Neuron (in vitro differentiated cells): ENCODE data around the gene LMAN1L.

Experiments used
- H2AFZ ChIP-seq: one replicate; pipeline ENCODE4 v1.6.1; 2013; ENCODE audit warnings: low read depth, mild to moderate bottlenecking, inconsistent platforms, low read length, moderate library complexity
- H3K27me3 ChIP-seq: one replicate; pipeline ENCODE4 v1.6.1; 2013; ENCODE audit warnings: low read length; ENCODE audit not compliant: insufficient read depth
- H3K36me3 ChIP-seq: one replicate; pipeline ENCODE4 v1.6.1; 2013; ENCODE audit warnings: low read length; ENCODE audit not compliant: insufficient read depth
- H3K4me1 ChIP-seq: one replicate; pipeline ENCODE4 v1.6.1; 2013; ENCODE audit warnings: low read length; ENCODE audit not compliant: insufficient read depth
- H3K4me3 ChIP-seq: 2 replicates; pipeline ENCODE4 v1.5.1; 2013; ENCODE audit warnings: mild to moderate bottlenecking, low read length, moderate library complexity
- H3K9me3 ChIP-seq: one replicate; pipeline ENCODE4 v1.6.1; 2013; ENCODE audit warnings: low read length

LMAN1L gene

GRCh38 chr15:74842581-74843444 lies 30.2 kb downstream of the LMAN1L start, which contains the start of gene ULK3:
Gene ULK3 (minus strand): TSS chr15:74843156. CDS start chr15:74843105, 51 bp downstream.
- Histone ChIP-seq H3K36me3 (peaks cover 18% of the 10 kb centered on the region), H3K4me1 (peaks cover 15% of the 10 kb centered on the region), H3K9me3 (no peaks in the 10 kb centered on the region), H3K27me3 (no peaks in the 10 kb centered on the region), H3K4me3 (peak within 1 kb of the TSS; percentile 67), H2AFZ (peak within 1 kb of the TSS; percentile 95)

- H3K36me3 ChIP-seq, result peaks cover 23% of the 10 kb centered on the region
- no peaks in the 10 kb centered on the region for H3K9me3 ChIP-seq
- H3K27me3 ChIP-seq, result no peaks in the 10 kb centered on the region
- H2AFZ ChIP-seq, result peak overlapping the region; percentile 95
- peak overlapping the region; percentile 67 for H3K4me3 ChIP-seq
- H3K4me1 ChIP-seq, result peaks cover 15% of the 10 kb centered on the region
Measured at GRCh38 chr15:74843445-74843828, 30.8 kb downstream of the LMAN1L start.

- Histone ChIP-seq H3K4me3 (peak overlapping the region; percentile 67), H3K36me3 (peaks cover 28% of the 10 kb centered on the region), H3K9me3 (no peaks in the 10 kb centered on the region), H2AFZ (peak overlapping the region; percentile 95), H3K4me1 (peaks cover 15% of the 10 kb centered on the region), H3K27me3 (no peaks in the 10 kb centered on the region)
Measured at GRCh38 chr15:74843891-74844299, 31.3 kb downstream of the LMAN1L start.

GRCh38 chr15:74844319-74845207 lies 31.9 kb downstream of the LMAN1L start:
- H3K36me3 ChIP-seq, result peaks cover 28% of the 10 kb centered on the region
- peaks cover 15% of the 10 kb centered on the region for H3K4me1 ChIP-seq
- H3K27me3 ChIP-seq, result no peaks in the 10 kb centered on the region
- no peak overlapping the region for H2AFZ ChIP-seq
- H3K9me3 ChIP-seq, result no peaks in the 10 kb centered on the region
- no peak overlapping the region for H3K4me3 ChIP-seq

DNA sequence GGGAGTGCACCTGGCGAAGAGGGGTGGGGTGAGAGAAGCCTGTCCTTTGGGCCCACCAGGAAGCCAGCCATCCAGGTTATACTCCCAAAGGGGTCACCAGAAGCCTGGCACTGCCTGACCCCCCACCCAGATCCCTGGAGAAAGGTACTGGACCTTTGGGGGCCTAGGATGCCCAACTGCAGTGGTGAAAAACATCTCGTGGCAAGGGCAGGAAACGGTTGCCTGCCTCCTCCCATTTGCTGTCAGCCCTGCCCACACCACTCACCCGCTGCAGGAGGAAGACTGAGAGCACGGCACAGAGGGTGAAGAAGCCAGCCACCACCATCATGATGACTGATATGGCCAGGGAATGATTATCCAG lies 32.6 kb downstream of the LMAN1L start:
- Histone ChIP-seq H3K4me3 (no peak overlapping the region), H3K36me3 (peaks cover 34% of the 10 kb centered on the region), H3K4me1 (peaks cover 15% of the 10 kb centered on the region), H3K27me3 (no peaks in the 10 kb centered on the region), H3K9me3 (no peaks in the 10 kb centered on the region), H2AFZ (no peak overlapping the region)

DNA sequence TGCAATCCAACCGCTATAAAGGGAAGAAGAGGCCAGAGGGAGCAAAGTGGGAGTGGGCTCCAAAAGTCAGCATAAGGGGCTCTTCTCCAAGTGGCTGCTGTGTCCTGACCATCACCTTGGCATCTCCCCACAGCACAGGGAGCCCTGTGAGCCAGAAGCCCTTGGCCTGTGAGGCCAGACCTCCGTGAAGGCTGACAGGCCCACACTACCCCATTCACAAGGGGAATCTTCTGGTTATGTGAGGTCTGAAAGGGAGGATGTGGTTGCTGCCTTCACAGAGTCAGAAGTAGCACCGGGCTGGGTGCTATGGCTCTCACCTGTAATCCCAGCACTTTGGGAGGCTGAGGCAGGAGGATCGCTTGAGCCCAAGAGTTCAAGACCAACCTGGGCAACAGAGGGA lies 32.9 kb downstream of the LMAN1L start:
- H2AFZ ChIP-seq, result no peak overlapping the region
- H3K36me3 ChIP-seq, result peaks cover 35% of the 10 kb centered on the region
- no peaks in the 10 kb centered on the region for H3K27me3 ChIP-seq
- no peak overlapping the region for H3K4me3 ChIP-seq
- peaks cover 15% of the 10 kb centered on the region for H3K4me1 ChIP-seq
- H3K9me3 ChIP-seq, result no peaks in the 10 kb centered on the region

- Histone ChIP-seq H3K9me3 (no peaks in the 10 kb centered on the region), H3K4me3 (no peak overlapping the region), H3K4me1 (peaks cover 7% of the 10 kb centered on the region), H2AFZ (no peak overlapping the region), H3K27me3 (no peaks in the 10 kb centered on the region), H3K36me3 (peaks cover 49% of the 10 kb centered on the region)
Measured at GRCh38 chr15:74847432-74847831, 34.8 kb downstream of the LMAN1L start.

DNA sequence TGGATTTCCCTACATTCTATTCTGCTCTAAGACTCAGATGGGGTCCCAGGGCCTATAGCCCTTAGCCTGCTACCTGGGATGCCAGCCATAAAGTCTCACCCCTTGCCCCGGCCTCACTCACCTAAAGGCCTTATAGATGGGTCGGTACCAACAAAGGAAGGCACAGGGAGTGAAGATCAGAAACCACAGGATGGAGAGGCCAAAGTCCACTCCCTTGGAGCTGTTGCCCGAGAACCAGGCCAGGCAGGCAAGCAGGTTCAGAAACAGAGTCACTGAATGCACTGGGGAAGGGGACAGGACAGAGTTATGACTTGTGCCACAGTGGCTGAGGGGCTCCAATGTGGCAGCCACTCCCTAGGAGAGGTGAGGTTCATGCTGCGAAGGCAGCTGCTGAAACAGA lies 37.8 kb downstream of the LMAN1L start:
- peaks cover 60% of the 10 kb centered on the region for H3K36me3 ChIP-seq
- H2AFZ ChIP-seq, result no peak overlapping the region

GRCh38 chr15:74851960-74852359 lies 39.3 kb downstream of the LMAN1L start:
- no peaks in the 10 kb centered on the region for H3K9me3 ChIP-seq
- no peaks in the 10 kb centered on the region for H3K4me1 ChIP-seq
- no peaks in the 10 kb centered on the region for H3K27me3 ChIP-seq
- no peak overlapping the region for H3K4me3 ChIP-seq
- H2AFZ ChIP-seq, result no peak overlapping the region
- peaks cover 60% of the 10 kb centered on the region for H3K36me3 ChIP-seq

More for the DNA sequence above, 37.8 kb downstream of the LMAN1L start:
- H3K4me1 ChIP-seq, result no peaks in the 10 kb centered on the region
- H3K9me3 ChIP-seq, result no peaks in the 10 kb centered on the region
- no peak overlapping the region for H3K4me3 ChIP-seq
- no peaks in the 10 kb centered on the region for H3K27me3 ChIP-seq

DNA sequence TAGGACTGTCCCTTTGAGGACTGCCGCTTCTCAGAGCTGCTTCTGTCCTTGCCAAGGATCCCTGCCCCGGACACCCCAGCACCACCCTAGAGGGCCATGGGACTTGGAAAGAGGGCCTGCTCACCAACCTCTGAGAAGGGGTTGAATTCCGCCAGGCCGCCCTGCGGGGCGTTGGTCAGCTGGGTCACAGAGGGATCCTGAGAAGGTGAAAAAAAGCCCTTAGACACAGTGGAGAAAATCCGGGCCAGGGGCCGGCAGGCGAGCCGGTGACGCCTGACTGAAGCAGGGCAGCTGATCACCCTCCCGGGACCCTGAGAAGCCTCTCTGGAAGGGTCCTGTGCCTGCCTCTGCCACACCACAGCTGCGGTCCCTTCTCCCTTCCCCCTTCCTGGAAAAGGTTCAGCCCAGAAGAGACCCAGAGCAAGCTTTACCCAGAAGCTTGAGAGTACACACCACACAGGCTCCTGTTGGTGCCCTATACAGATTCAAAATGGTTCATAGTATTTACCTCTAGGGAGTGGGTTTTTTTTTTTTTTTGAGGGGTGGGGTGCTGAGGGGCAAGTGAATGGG lies 41.9 kb downstream of the LMAN1L start:
- Histone ChIP-seq H3K9me3 (no peaks in the 10 kb centered on the region), H2AFZ (no peak overlapping the region), H3K4me1 (no peaks in the 10 kb centered on the region), H3K4me3 (no peak overlapping the region), H3K36me3 (peaks cover 44% of the 10 kb centered on the region), H3K27me3 (no peaks in the 10 kb centered on the region)

- Histone ChIP-seq H3K4me3 (no peak overlapping the region), H3K4me1 (no peaks in the 10 kb centered on the region), H3K27me3 (no peaks in the 10 kb centered on the region), H3K9me3 (no peaks in the 10 kb centered on the region), H3K36me3 (peaks cover 31% of the 10 kb centered on the region), H2AFZ (no peak overlapping the region)
Measured at GRCh38 chr15:74855857-74856256, 43.2 kb downstream of the LMAN1L start.

GRCh38 chr15:74856537-74856936 lies 43.9 kb downstream of the LMAN1L start:
- Histone ChIP-seq H2AFZ (no peak overlapping the region), H3K9me3 (no peaks in the 10 kb centered on the region), H3K27me3 (no peaks in the 10 kb centered on the region), H3K4me3 (no peak overlapping the region), H3K36me3 (peaks cover 24% of the 10 kb centered on the region), H3K4me1 (no peaks in the 10 kb centered on the region)
